ENCODE results near the gene FBXL13. TPM values are rescaled to one million over a fixed set of nuclear protein-coding genes. Genes with fewer than 3 reads are reported as not detected.

FBXL13 gene
- total RNA-seq, 2 experiments from 2014 or later, result 1.6 to 2.0 TPM

- no peak for DNase-seq (ENCODE audit: low spot score)
- intact Hi-C loops (cut with micrococcal nuclease; ENCODE audit: unreplicated experiment), result loop anchor here (10.0 kb wide), 1 partner anchor 111 kb away; no protein-coding TSS in a partner anchor
- no TSS peak for BruUV-seq (replicated peaks)
Observed at GRCh38 chr7:102944241-102944640, 130.4 kb downstream of the FBXL13 start.

GRCh38 chr7:102943423-102944169 lies 131.0 kb downstream of the FBXL13 start:
- H3K27ac ChIP-seq (ENCODE audit: low read depth, low read length, poor library complexity, severe bottlenecking), result no peak overlapping the region
- no peak overlapping the region for H3K4me2 ChIP-seq (ENCODE audit: low read length)
- no peak overlapping the region for H2AFZ ChIP-seq (ENCODE audit: low read length)
- ChIA-PET POLR2A (interaction anchor here (0.5 kb wide), 1 partner anchor 1449 kb away, joined by 3 read pairs; no protein-coding TSS in a partner anchor), CTCF (ENCODE audit: unreplicated experiment) (no interaction called here)
- no peaks in the 10 kb centered on the region for H3K79me2 ChIP-seq (ENCODE audit: insufficient read depth, low read depth, low read length)
- TF ChIP-seq CTCF (conservative IDR thresholded peaks at IDR 0.05; ENCODE audit: low read length), result no peak
- H4K20me1 ChIP-seq (ENCODE audit: insufficient read depth, low read length), result no peaks in the 10 kb centered on the region
- intact Hi-C loops (cut with micrococcal nuclease; ENCODE audit: unreplicated experiment), result loop anchor here (10.0 kb wide), 1 partner anchor 111 kb away; no protein-coding TSS in a partner anchor
- BruUV-seq (replicated peaks), result no TSS peak
- H3K9me2 ChIP-seq (ENCODE audit: insufficient read depth, low read length), result no peaks in the 10 kb centered on the region
- H3K9me3 ChIP-seq (ENCODE audit: low read length), result no peaks in the 10 kb centered on the region
- no peaks in the 10 kb centered on the region for H3K4me1 ChIP-seq (ENCODE audit: insufficient read depth, low read length, poor library complexity, severe bottlenecking)
- H3K36me3 ChIP-seq (ENCODE audit: insufficient read depth, low read length), result no peaks in the 10 kb centered on the region
- no peak for DNase-seq (ENCODE audit: low spot score)
- H3K4me3 ChIP-seq (ENCODE audit: low read depth, low read length, poor library complexity, severe bottlenecking), result no peak overlapping the region

More at GRCh38 chr7:102944241-102944640, 130.4 kb downstream of the FBXL13 start:
- Histone ChIP-seq H4K20me1 (ENCODE audit: insufficient read depth, low read length) (no peaks in the 10 kb centered on the region), H3K27ac (ENCODE audit: low read depth, low read length, poor library complexity, severe bottlenecking) (no peak overlapping the region), H2AFZ (ENCODE audit: low read length) (no peak overlapping the region), H3K4me2 (ENCODE audit: low read length) (no peak overlapping the region), H3K9me3 (ENCODE audit: low read length) (no peaks in the 10 kb centered on the region), H3K79me2 (ENCODE audit: insufficient read depth, low read depth, low read length) (no peaks in the 10 kb centered on the region), H3K9me2 (ENCODE audit: insufficient read depth, low read length) (no peaks in the 10 kb centered on the region), H3K4me1 (ENCODE audit: insufficient read depth, low read length, poor library complexity, severe bottlenecking) (no peaks in the 10 kb centered on the region), H3K36me3 (ENCODE audit: insufficient read depth, low read length) (no peaks in the 10 kb centered on the region), H3K4me3 (ENCODE audit: low read depth, low read length, poor library complexity, severe bottlenecking) (no peak overlapping the region)
- TF ChIP-seq EZH2phosphoT487 (IDR thresholded peaks at IDR 0.05; ENCODE audit: borderline replicate concordance, low read depth, low read length) (no peak), CTCF (conservative IDR thresholded peaks at IDR 0.05; ENCODE audit: low read length) (no peak)
- ChIA-PET POLR2A (no interaction called here), CTCF (ENCODE audit: unreplicated experiment) (no interaction called here)

GRCh38 chr7:102942868-102943267 lies 131.7 kb downstream of the FBXL13 start:
- Histone ChIP-seq H3K79me2 (ENCODE audit: insufficient read depth, low read depth, low read length) (no peaks in the 10 kb centered on the region), H3K36me3 (ENCODE audit: insufficient read depth, low read length) (no peaks in the 10 kb centered on the region), H3K4me1 (ENCODE audit: insufficient read depth, low read length, poor library complexity, severe bottlenecking) (no peaks in the 10 kb centered on the region), H3K9me3 (ENCODE audit: low read length) (no peaks in the 10 kb centered on the region), H3K9me2 (ENCODE audit: insufficient read depth, low read length) (no peaks in the 10 kb centered on the region), H3K27ac (ENCODE audit: low read depth, low read length, poor library complexity, severe bottlenecking) (no peak overlapping the region), H2AFZ (ENCODE audit: low read length) (no peak overlapping the region), H3K4me2 (ENCODE audit: low read length) (no peak overlapping the region), H4K20me1 (ENCODE audit: insufficient read depth, low read length) (no peaks in the 10 kb centered on the region), H3K4me3 (ENCODE audit: low read depth, low read length, poor library complexity, severe bottlenecking) (no peak overlapping the region)
- intact Hi-C loops (cut with micrococcal nuclease; ENCODE audit: unreplicated experiment), result loop anchor here (10.0 kb wide), 1 partner anchor 112 kb away; no protein-coding TSS in a partner anchor
- BruUV-seq (replicated peaks), result no TSS peak
- POLR2A ChIA-PET, result interaction anchor here (0.5 kb wide), 1 partner anchor 1448 kb away, joined by 3 read pairs; no protein-coding TSS in a partner anchor
- no peak for DNase-seq (ENCODE audit: low spot score)
- CTCF ChIA-PET (ENCODE audit: unreplicated experiment), result no interaction called here
- TF ChIP-seq CTCF (conservative IDR thresholded peaks at IDR 0.05; ENCODE audit: low read length) (no peak), EZH2phosphoT487 (IDR thresholded peaks at IDR 0.05; ENCODE audit: borderline replicate concordance, low read depth, low read length) (no peak)

Measured in OCI-LY7 (cell line).